Activated naive CD8-positive, alpha-beta T cell (primary cell): ENCODE results near the gene ARHGAP45.

Experiments used
- H3K27ac Mint-ChIP-seq: one replicate; pipeline ENCODE4 v1.8.0; 2021; ENCODE audit warnings: mixed read lengths
- H3K27me3 Mint-ChIP-seq: one replicate; pipeline ENCODE4 v1.8.0; 2021; ENCODE audit warnings: mixed read lengths
- H3K36me3 Mint-ChIP-seq: one replicate; pipeline ENCODE4 v1.8.0; 2021; ENCODE audit warnings: mixed read lengths
- H3K4me1 Mint-ChIP-seq: one replicate; pipeline ENCODE4 v1.8.0; 2021; ENCODE audit warnings: low read depth, mixed read lengths
- H3K4me3 Mint-ChIP-seq: one replicate; pipeline ENCODE4 v1.8.0; 2021; ENCODE audit warnings: mild to moderate bottlenecking, mixed read lengths
- H3K9me3 Mint-ChIP-seq: one replicate; pipeline ENCODE4 v1.8.0; 2021; ENCODE audit warnings: low read depth, mixed read lengths

The ARHGAP45 gene

DNA sequence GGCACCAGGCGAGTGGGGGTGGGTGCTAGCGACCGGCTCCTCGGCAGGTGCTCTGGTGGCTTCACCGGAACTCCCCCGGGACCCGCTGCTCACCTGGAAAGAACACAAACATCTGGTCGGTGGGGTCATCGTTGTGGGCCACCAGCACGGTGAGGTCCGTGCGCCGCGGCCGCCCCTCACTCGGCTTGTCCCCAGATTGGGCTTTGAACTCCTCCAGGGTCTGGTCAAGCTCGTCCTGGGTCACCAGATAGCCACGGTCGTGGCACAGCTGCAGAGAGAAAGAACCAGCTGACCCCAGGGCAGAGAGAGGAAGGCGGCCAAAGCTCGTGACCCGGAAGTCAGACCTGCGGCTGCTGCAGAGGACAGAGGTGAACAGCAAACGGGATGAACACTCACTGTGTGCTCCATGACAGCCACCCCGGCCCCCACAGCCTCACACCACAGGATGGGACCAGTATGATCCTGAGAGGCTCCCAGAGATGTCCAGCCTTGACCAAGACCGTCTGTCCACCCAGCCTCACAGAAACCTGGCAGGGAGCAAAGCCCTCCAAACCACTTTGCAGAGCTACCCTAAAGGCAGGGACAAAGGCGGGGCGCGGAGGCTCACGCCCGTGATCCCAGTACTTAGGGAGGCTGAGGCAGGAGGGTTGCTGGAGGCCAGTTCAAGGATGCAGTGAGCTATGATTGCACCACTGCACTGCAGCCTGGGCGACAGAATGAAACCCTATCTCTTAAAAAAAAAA, 27.0 kb downstream of the ARHGAP45 start:
- H3K9me3 Mint-ChIP-seq = no peaks in the 10 kb centered on the region
- H3K36me3 Mint-ChIP-seq = no peaks in the 10 kb centered on the region
- H3K27ac Mint-ChIP-seq = peak overlapping the region; percentile 83
- H3K27me3 Mint-ChIP-seq = no peaks in the 10 kb centered on the region
- H3K4me3 Mint-ChIP-seq = peak overlapping the region; percentile 92
- peaks cover 42% of the 10 kb centered on the region for H3K4me1 Mint-ChIP-seq

DNA sequence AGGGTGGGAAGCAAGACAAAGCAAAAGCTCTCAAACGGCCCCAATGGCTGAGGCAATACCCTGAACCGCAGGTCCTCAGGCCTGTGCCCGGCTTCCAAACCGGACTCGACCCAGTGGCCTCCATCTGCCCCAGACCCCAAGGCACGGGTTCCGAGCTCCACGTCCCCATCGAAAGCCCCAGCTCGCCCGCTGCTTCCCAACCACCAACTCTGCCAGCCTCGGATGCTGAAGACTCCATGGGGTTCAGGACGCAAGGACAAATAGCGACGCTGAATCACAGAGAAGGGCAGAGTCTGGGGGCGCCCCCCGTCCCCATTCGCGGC, 27.6 kb downstream of the ARHGAP45 start:
- Mint-ChIP-seq H3K27me3 (no peaks in the 10 kb centered on the region), H3K27ac (peak overlapping the region; percentile 83), H3K4me3 (peak overlapping the region; percentile 92), H3K4me1 (peaks cover 46% of the 10 kb centered on the region), H3K9me3 (no peaks in the 10 kb centered on the region), H3K36me3 (no peaks in the 10 kb centered on the region)

DNA sequence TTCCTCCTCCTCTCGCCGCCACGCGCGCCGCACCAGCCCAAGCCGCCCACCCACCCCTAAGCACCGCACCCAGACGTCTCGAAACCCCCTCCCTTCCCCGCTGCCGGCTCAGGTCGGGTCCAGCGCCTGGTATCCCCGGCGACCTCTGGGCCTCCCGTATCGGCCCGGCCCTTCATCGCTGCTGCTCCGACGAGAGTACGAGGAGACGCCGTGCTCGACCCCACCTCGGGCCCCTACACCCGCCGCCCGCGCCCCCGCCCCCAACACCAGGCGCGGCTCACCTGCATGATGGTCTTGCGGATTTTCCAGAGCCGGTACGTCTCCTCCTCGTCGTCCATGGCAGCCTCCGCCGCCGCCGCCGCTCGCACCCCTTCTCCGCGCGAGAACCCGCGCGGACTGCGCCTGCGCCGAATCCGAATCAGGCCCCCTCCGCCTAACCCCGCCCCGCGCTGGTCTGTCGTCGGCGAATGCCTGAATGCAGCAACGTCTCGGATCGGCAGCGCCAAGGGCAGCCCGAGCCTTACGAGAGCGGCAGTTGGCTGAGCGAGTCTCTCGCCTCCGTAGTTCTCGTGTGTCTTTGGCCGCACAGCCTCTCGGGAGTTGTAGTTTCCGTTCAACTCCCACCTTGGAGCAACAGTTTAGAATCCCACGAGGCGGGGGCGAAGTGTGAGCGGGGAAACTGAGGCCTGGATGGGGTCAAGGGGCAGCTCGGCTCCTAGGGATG, 28.2 kb downstream of the ARHGAP45 start, which contains the start of gene POLR2E:
Gene POLR2E, minus strand, starts transcription at position 398 of the 724 bp plus-strand sequence. Its CDS starts 60 bp downstream, at position 338.
- Mint-ChIP-seq H3K4me3 (peak within 1 kb of the TSS; percentile 92), H3K27me3 (no peaks in the 10 kb centered on the region), H3K4me1 (peaks cover 51% of the 10 kb centered on the region), H3K9me3 (no peaks in the 10 kb centered on the region), H3K36me3 (no peaks in the 10 kb centered on the region), H3K27ac (peak within 1 kb of the TSS; percentile 95)

DNA sequence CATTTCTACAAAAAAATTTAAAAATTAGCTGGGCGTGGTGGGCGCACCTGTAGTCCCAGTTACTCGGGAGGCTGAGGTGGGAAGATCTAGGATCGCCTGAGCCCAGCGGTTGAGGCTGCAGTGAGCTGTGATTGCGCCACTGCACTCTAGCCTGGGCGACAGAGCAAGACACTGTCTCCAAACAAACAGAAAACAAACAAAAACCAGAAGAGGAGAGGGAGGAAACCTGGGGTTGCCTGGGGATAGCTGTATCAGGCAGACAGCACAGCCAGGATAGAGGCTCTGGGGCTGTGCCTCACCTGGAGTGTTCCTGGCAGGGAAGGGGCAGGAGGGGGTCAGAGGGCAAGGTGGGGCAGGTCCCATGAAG, 30.8 kb downstream of the ARHGAP45 start:
- H3K4me3 Mint-ChIP-seq = no peak overlapping the region
- H3K4me1 Mint-ChIP-seq = peaks cover 56% of the 10 kb centered on the region

DNA sequence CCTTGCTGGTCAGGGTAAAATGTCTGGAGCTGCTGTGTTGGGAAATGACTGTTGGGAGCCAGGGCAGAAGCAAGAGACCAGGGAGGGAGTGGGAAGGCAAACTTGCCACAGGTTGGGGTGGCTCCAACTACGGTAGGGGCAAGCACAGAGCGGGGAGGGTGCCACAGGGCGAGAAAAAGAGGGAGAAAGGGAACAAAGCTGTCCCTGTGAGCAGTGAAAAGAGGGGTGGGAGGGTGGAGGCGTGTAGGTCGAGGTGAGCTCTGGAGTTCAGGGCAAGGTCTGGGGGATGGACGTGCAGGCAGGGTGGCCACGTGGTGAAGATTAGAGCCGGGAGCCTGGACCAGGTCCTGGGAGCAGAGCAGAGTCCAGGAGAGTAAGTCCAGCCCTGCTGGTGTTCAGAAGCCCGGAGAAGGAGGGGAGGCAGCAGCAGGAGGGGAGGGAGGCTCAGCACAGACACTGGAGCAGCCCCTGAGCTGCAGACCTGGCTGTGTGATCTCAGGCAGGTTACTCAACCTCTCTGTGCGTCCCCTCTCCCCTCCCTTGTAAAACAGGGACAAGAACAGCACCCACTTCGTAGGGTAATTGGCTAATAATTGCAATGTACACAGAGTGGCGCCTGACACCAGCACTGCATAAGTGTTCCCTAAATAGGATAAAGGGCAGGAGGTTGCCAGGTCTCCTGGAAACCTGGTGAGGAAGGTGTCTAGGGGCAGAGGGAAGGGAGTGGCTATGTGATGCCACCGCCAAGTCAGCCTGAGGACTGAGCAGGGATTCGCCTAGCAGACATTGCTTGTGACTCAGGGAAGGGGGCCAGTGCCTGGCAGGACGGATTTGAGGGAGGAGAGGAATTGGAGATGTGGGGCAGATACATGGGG, 31.4 kb downstream of the ARHGAP45 start:
- peak overlapping the region; percentile 80 for H3K27ac Mint-ChIP-seq
- H3K36me3 Mint-ChIP-seq = no peaks in the 10 kb centered on the region
- no peaks in the 10 kb centered on the region for H3K9me3 Mint-ChIP-seq
- H3K27me3 Mint-ChIP-seq = no peaks in the 10 kb centered on the region
- H3K4me1 Mint-ChIP-seq = peaks cover 62% of the 10 kb centered on the region
- H3K4me3 Mint-ChIP-seq = peak overlapping the region; percentile 7

More for the DNA sequence above, 30.8 kb downstream of the ARHGAP45 start:
- H3K9me3 Mint-ChIP-seq = no peaks in the 10 kb centered on the region
- no peaks in the 10 kb centered on the region for H3K36me3 Mint-ChIP-seq
- H3K27me3 Mint-ChIP-seq = no peaks in the 10 kb centered on the region
- H3K27ac Mint-ChIP-seq = peak overlapping the region; percentile 64

DNA sequence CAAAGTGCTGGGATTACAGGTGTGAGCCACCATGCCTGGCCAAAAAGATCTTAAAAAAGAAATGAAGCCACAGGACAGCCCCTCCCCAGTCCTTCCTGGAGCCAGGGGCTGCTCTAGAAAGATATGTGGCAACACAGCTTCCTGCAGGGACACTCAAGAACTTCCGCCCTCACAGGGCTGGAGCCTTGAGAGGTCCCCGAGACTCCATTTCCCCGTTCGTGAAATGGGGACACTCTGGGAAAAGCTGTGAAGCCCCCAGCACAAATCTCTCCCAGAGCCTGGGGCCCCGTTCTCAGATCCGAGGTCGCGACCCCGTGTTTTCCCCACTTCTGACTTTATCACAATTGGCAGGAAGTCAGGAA, 34.4 kb downstream of the ARHGAP45 start:
- H3K4me3 Mint-ChIP-seq = peak overlapping the region; percentile 53
- H3K27me3 Mint-ChIP-seq = no peaks in the 10 kb centered on the region
- H3K36me3 Mint-ChIP-seq = no peaks in the 10 kb centered on the region
- no peaks in the 10 kb centered on the region for H3K9me3 Mint-ChIP-seq
- peaks cover 49% of the 10 kb centered on the region for H3K4me1 Mint-ChIP-seq
- H3K27ac Mint-ChIP-seq = peak overlapping the region; percentile 73

DNA sequence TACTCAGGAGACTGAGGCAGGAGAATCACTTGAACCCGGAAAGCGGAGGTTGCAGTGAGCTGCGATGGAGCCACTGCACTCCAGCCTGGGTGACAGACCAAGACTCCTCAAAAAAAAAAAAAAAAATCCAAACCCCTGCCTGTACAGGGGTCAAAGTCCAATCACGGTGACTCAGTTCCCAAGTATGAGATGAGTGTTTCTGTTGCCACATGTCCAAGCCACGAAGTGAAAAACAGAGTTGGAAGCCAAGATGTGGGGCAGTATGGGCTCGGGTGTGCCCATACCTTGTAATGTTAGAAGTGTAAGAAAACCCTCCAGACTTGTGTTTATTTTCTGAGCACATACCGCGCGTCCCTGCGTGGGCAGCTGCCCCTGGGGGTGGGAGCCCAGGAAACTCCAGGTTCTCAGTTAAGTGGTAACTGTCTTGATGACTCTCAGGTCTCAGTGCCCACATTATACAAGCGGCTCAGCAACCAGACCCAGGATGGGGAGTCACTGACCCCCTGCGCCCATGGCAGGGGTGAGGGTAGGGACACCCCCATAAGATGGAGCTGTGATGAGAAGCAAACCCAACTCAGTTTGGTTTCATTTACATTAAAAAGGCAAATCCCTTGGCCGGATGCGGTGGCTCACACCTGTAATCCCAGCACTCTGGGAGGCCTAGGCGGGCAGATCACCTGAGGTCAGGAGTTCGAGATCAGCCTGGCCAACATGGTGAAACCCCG, 35.6 kb downstream of the ARHGAP45 start:
- H3K4me1 Mint-ChIP-seq = peaks cover 46% of the 10 kb centered on the region
- no peaks in the 10 kb centered on the region for H3K9me3 Mint-ChIP-seq
- peak overlapping the region; percentile 84 for H3K27ac Mint-ChIP-seq
- no peaks in the 10 kb centered on the region for H3K36me3 Mint-ChIP-seq
- no peaks in the 10 kb centered on the region for H3K27me3 Mint-ChIP-seq
- H3K4me3 Mint-ChIP-seq = peak overlapping the region; percentile 73

DNA sequence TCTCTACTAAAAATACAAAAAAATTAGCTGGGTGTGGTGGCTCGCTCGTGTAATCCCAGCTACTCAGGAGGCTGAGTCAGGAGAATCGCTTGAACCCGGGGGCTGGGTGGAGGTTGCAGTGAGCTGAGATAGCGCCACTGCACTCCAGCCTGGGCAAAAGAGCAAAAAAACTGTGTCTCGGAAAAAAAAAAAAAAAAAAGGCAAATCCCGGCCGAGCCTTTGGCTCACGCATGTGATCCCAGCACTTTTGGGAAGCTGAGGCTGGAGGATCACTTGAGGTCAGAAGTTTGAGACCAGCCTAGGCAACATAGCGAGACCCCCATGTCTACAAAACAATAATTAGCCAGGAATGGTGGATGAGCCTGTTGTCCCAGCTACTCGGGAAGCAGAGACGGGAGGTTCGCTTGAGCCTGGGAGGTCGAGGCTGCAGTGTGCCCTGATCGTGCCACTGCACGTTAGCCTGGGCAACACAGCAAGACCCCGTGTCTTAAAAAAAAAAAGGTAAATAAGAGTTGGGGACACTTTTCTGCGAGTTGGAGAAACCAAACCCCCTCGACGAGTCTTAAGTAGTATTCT, 36.3 kb downstream of the ARHGAP45 start:
- Mint-ChIP-seq H3K27me3 (no peaks in the 10 kb centered on the region), H3K9me3 (no peaks in the 10 kb centered on the region), H3K27ac (peak overlapping the region; percentile 90), H3K36me3 (no peaks in the 10 kb centered on the region), H3K4me1 (peaks cover 43% of the 10 kb centered on the region), H3K4me3 (peak overlapping the region; percentile 73)

DNA sequence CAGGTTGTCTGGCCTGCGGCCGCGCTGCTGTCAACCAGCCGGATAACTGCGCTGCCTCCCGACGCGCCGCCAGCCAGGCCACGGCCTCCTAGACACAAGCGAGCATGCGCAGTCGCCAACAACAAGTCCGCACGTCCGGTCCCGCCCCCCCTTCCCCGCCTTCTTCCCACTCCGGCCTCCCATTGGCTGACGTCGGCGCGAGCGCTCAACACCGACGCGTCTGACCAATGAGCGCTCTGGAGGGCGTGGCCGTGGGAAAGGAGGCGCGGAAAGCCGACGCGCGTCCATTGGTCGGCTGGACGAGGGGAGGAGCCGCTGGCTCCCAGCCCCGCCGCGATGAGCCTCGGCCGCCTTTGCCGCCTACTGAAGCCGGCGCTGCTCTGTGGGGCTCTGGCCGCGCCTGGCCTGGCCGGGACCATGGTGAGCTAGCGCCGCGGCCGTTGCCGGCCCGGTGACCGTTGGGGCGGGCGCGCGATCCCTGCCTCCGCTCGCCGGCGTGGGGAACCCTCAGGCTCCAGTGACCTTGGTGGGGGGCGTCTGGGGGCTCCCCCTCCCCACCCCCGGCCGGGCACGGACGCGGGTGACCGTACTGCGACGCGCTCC, 36.8 kb downstream of the ARHGAP45 start, which contains the start of gene GPX4:
Gene GPX4, plus strand, starts transcription at position 287 of the 603 bp plus-strand sequence. Its CDS starts 50 bp downstream, at position 337.
- Mint-ChIP-seq H3K4me1 (peaks cover 39% of the 10 kb centered on the region), H3K27ac (peak within 1 kb of the TSS; percentile 90), H3K27me3 (no peaks in the 10 kb centered on the region), H3K9me3 (no peaks in the 10 kb centered on the region), H3K36me3 (no peaks in the 10 kb centered on the region), H3K4me3 (peak within 1 kb of the TSS; percentile 76)

DNA sequence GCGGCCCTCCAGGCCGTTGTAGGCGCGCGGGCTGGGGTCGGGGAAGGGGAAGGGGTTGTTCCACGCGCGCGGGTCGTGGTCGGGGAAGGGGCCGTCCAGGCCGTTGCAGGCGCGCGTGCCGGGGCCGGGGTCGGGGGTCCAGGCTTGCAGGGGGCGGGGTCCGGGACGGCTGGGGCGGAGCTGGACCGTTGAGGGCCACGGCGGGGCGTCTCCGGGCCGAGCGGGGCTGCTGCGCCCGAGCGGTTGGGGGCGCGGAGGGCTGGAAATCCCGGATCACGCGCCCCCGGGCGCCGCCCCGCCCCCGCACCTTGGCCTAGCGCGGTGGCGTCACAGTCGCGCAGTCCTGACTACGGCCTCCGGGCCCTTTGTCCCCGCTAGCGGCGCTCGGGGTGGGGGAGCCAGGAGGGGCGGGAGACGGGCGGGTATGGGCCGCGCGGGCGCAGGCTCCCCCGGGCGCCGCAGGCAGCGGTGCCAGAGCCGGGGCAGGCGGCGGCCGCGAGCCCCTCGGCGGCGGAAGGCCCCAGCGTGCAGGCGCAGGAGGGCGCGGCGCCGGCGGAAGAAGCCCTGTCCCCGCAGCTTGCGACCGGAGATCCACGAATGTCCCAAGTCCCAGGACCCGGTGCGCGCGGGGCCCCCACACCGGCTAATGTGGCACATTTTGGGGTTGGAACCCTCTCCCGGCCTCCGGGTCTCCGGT, 37.5 kb downstream of the ARHGAP45 start:
- H3K9me3 Mint-ChIP-seq = no peaks in the 10 kb centered on the region
- H3K27ac Mint-ChIP-seq = peak overlapping the region; percentile 46
- no peaks in the 10 kb centered on the region for H3K27me3 Mint-ChIP-seq
- H3K4me3 Mint-ChIP-seq = peak overlapping the region; percentile 76
- peaks cover 33% of the 10 kb centered on the region for H3K4me1 Mint-ChIP-seq
- H3K36me3 Mint-ChIP-seq = no peaks in the 10 kb centered on the region

DNA sequence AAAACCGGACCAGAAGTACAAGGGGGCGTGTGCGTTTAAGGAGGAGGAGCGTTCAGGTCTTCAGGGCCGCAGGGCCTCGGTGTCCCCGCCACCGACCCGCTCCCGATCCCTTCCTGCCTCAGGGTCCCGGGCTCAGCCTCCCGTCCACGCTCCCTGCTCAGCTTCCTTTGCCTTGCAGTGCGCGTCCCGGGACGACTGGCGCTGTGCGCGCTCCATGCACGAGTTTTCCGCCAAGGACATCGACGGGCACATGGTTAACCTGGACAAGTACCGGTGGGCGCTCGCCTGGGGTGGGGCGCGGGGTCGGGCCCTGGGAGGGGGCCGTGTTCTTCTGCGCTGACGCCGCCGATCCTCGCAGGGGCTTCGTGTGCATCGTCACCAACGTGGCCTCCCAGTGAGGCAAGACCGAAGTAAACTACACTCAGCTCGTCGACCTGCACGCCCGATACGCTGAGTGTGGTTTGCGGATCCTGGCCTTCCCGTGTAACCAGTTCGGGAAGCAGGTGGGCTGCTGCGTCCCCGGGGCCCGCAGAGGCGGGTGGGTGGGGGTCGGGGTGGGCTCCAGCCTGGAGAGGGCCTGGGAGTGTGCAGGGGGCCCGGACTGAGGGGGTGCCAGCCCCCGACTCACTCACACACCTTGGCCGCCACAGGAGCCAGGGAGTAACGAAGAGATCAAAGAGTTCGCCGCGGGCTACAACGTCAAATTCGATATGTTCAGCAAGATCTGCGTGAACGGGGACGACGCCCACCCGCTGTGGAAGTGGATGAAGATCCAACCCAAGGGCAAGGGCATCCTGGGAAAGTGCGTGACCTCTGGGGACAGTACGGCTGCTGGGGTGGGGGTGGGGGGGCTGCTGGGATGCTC, 38.3 kb downstream of the ARHGAP45 start:
- Mint-ChIP-seq H3K36me3 (no peaks in the 10 kb centered on the region), H3K27ac (peak overlapping the region; percentile 54), H3K4me1 (peaks cover 26% of the 10 kb centered on the region), H3K9me3 (no peaks in the 10 kb centered on the region), H3K4me3 (peak overlapping the region; percentile 76), H3K27me3 (no peaks in the 10 kb centered on the region)

DNA sequence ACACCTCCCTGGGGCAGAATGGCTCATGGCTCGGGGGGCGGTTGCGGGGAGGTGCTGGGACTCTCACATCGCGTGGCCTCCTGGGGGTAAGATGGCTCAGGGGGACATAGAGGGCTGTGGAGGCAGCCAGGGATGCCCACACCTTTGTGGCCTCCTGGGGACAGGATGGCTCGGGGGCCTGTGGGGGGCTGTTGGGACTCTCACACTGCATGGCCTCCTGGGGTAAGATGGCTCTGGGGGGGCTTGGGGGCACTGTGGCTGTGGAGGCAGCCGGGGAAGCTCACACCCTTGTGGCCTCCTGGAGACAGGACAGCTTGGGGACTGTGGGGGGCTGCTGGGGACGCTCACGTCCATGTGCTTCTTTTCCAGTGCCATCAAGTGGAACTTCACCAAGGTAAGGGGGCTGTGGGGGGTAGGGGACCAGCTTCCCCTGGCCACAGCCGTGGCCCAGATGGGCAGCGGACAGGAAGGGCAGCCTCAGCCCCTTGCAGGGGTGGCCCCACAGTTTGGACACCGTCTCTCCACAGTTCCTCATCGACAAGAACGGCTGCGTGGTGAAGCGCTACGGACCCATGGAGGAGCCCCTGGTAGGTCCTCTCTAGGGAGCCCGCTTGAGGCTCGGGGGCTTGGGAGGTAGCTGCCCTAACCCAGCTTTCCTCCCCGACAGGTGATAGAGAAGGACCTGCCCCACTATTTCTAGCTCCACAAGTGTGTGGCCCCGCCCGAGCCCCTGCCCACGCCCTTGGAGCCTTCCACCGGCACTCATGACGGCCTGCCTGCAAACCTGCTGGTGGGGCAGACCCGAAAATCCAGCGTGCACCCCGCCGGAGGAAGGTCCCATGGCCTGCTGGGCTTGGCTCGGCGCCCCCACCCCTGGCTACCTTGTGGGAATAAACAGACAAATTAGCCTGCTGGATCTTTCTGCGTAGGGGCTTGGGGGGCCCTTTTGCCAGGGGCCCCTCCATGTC, 39.2 kb downstream of the ARHGAP45 start:
- H3K27ac Mint-ChIP-seq = no peak overlapping the region
- no peaks in the 10 kb centered on the region for H3K27me3 Mint-ChIP-seq
- peaks cover 24% of the 10 kb centered on the region for H3K4me1 Mint-ChIP-seq
- H3K36me3 Mint-ChIP-seq = no peaks in the 10 kb centered on the region
- no peaks in the 10 kb centered on the region for H3K9me3 Mint-ChIP-seq
- H3K4me3 Mint-ChIP-seq = peak overlapping the region; percentile 40
